GM12891 (cell line): ENCODE data around the gene MMRN2.

Experiments used
- POLR2A ChIP-seq: IDR thresholded peaks from 2 replicates; pipeline ENCODE4 v1.6.1; 2011; ENCODE audit warnings: low read depth, low read length, control low read depth
- POLR2AphosphoS5 ChIP-seq: IDR thresholded peaks from 2 replicates; pipeline ENCODE4 v1.6.1; 2011; ENCODE audit warnings: low read depth, low read length, control low read depth
- TAF1 ChIP-seq: IDR thresholded peaks from 2 replicates; pipeline ENCODE4 v1.6.1; 2011; ENCODE audit warnings: low read depth, low read length, control low read depth

DNA sequence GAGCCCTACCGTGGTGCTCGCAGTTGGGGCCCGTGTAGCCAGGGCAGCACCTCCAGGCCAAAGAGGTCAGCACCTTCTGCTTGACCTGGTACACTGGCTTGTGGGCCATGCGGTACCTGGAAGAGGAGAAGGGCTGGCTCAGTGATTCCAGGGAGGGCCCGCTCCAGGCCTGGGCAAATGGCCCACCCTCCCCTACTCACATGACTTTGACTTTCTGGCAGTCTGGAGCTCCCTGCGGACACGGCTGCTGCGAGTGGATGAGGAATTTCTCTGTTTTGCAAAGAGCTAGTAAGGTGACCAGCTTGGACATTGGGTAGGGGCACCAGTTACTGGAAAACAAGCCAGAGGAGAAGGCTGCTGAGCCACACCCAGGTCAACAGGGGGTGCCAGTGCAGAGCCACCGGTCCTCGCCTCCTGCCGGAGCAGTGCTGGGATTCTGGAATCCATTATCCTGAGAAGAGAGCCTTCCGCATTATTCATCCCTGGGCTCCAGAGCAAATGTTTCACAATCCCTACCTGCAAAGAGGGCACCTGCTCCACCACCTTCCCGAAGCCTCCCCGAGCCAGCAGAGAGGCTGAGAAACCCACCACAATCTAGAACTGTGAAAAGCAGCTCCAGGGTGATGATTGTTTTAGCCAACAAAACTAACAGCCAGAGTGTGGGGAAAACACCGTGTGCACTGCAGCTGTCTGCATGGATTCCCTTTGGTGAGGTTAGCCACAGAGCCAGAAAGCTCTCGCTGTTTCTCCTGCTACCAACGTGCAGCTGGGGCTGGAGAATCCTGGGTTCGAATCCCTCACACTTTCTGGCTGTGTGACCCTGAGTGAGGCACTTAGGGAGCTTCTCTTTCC lies 11.8 kb downstream of the MMRN2 start:
- TF ChIP-seq POLR2A: no peak
- TF ChIP-seq POLR2AphosphoS5: no peak
- TF ChIP-seq TAF1: no peak
